AG20443 (cell line): ENCODE data around the gene CUBN.

Source experiments
- DNase-seq: peaks from one replicate; pipeline ENCODE4 v3.0.0; 2012; ENCODE audit warnings: low spot score, mixed read lengths

The CUBN gene

DNA sequence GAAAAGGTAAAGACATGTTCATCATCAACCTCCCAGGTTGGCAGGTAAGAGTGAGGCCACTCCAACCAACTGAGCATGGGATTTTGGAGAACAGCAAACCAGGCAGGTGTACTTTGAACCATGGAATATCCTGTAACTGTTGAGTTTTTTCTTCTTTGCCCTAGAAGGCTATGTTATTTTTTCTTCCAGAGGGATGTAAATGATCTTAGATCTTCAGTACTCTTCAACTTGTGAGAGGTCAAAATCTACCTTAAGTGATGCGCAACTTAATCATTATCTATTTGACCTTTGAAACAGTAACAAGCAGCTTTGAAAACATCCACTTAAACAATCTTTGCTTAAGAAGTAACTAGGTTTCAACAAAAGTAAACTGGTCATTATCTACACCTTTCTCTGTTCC is at the start of gene CUBN:
CUBN (minus strand) TSS at position 71 of the 400 bp plus-strand sequence; CDS start at position 25, 46 bp downstream.
- DNase-seq: no peak

DNA sequence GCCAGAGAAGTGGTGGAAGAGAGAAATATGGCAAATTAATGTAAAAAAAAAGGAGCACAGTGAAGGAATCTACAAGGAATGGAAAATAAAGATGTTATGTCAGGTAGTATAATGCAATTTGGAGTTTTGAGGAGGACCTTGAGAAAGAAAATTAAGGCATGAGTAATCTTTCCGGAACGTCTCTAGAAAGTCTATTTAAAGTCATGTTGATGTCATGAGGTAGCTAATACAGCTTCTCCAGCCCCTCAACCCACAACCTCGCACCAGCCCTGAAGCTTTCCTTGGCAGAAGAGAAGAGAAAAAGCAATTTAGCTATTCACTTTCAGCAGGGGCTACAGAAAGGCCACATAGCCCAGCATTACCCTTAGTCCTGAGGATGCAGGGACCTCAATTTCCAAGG is 49.4 kb upstream of the CUBN start:
- peak; percentile 35 for DNase-seq

GRCh38 chr10:17178006-17178405 is 48.4 kb upstream of the CUBN start:
- DNase-seq: no peak

DNA sequence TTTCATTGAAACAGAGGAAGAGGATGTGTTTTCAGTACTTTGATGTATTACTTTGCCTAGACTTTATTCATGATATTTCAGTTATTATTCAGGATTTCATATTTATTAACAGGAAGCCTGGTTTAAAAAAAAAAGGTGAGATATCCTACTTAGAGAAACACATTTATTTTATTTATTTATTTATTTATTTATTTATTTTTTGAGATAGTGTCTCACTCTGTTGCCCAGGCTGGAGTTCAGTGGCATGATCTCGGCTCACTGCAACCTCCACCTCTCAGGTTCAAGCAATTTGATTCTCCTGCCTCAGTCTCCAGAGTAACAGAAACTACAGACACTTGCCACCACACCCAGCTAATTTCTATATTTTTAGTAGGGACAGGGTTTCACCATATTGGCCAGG is 47.4 kb upstream of the CUBN start:
- DNase-seq: no peak

- DNase-seq: no peak
These were observed 46.5 kb upstream of the CUBN start for GRCh38 chr10:17176091-17176490.

GRCh38 chr10:17175551-17175950 is 45.9 kb upstream of the CUBN start:
- DNase-seq: peak; percentile 56

- DNase-seq: no peak
These were observed 45.0 kb upstream of the CUBN start for GRCh38 chr10:17174626-17175025.

DNA sequence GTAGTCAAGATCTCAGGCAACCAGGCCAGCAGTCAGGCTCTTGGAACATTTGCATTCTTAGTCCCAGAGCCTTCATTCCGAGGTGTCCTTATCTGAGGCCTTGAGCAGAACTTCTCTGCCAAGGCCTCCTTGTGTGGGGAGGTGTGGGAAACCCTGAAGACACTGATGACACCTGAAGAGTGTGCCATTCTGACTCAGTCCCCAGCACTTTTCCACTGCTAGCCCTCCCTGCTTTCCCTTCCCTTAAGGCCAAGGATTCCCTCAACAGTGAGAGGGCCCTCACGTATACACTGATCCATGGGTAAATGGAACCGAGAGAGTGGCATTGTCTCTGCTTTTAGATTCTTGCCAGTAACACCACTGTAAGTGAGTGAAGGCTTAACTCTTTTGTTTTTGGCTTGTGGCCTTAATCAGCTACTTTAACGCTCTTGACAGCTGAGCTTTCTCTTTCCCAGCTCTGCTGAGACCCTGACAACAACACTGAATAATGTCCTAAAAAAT is 41.6 kb upstream of the CUBN start:
- DNase-seq: no peak

GRCh38 chr10:17169803-17170202 is 40.2 kb upstream of the CUBN start:
- DNase-seq: no peak

GRCh38 chr10:17166699-17167098 is 37.1 kb upstream of the CUBN start:
- DNase-seq: no peak

DNA sequence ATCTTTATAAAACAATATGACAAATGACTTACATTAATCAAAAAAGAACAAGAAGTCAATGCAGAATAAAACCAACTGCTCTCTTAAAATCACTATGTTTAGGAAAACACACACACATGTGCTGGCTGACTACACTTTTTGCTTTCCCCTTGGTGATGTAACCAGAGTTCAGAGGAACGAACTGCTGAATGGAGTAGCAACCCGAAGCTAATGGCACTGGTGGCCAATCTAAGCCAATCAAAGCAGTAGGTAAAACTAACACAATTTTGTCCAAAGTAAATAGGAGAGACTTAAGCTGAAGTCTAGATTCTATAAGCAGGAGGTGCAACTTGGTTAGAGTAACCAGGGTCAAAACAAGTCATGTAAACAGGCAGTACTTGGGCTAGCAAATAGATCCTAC is 33.2 kb upstream of the CUBN start:
- DNase-seq: no peak

DNA sequence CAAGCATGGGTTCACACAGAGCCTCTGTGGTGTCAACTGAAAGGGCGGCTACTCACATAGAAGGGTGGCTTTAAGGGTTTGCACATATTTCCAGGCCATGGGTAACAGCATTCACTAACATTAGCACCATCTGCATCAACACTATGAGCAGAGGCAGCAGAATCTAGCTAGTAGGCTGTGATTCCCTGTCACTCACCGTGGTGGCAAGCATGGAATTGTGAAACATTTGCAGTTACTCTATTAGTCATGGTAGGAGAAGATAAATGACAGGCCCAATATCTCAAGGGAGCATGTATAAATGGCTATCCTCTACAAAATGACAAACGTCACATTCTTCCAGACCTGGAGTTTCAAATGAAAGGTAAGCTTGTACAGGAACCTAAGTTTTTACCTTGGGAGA is 32.2 kb upstream of the CUBN start:
- DNase-seq: no peak

DNA sequence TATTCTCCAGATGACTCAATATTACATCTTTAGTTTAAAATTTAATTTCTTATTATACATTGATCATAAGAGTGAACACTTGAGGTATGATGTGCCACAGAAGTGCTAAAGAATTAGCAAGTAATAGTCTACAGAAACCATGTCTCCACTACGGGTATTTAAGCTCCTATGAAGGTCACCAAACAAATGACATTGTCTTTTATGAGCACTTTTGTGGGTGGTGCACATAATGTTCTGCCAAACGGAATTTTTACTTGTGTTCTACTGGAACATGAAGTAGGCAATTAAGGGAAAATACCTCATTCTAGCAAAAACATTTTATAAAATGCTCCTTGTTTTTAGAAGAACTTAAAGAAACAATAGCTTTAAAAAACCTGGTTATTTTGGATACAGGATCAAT is 27.4 kb upstream of the CUBN start:
- DNase-seq: no peak

- DNase-seq: no peak
These were observed 26.2 kb upstream of the CUBN start for GRCh38 chr10:17155826-17156225.

DNA sequence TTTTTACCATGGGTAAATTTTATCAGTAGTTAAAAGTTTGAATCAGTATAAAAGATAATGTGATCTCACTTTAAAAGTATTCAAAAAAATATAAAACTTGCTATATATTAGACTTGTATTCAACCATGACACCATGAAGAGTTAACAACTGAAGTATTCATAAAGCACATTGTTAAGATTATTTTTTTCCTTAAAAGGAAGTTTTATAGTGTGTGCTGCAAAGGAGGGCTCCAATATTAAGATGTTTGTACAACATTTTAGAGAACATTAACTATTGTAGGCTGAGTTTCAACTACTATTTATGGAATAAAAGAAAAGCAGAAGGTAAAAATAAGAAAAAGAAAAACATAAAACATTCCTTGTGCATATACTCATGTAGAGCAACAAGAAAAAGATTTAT is 24.5 kb upstream of the CUBN start:
- DNase-seq: no peak

DNA sequence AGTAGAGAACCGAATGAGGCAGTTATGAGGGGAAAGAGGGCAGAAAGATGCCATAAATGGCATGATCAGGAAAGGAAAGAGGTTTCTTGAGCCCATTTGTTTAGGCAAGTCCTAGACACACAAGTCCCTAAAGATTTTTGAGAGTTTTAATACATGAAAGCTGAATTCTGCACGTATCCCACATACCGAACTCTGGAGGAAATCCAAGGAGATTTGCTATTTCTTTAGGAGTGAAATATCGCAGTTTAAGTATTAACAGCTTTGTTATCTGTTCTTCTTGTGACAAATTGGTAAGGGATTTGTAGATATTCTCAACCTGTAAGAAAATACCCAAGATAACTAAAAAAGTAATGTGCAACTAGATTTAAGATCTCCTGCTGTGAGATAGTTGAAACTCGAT is 23.7 kb upstream of the CUBN start:
- no peak for DNase-seq

DNA sequence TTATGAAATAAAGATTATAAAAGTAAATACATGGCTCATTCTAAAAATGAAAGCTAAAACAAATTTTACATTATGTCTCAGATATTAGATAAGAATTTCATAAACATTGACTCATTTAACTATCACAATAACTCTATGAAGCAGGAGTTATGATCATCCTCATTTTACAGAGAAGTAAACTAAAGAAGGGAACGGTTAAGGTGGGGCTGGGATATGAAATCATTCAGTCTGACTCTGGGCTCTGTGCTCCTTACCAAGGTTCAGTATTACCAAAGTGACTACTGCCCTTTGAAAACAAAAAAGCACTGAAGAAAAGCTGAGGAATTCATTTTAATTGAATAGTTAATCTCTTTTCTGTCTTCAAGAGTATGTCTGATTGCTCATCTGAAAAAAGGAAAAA is 22.1 kb upstream of the CUBN start:
- DNase-seq: no peak

GRCh38 chr10:17147884-17148489 is 18.4 kb upstream of the CUBN start:
- DNase-seq: no peak

DNA sequence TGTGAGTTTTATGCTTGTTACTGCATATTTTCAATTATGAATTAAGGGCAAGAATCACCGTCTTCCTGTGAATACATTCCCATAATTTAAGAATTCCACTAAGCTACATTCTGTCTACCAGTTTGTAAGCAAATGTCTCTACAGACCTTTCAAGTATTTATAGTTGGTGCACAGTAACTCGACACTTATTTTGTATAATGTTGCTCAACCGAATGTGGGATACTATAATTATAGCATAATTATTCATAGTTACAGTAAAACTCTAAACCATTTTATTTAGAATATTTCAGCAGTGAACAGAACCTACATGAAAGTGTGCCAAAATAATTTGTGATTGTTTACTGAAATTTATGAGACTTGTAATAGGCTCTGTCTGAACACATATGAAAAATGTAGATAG is 17.3 kb upstream of the CUBN start:
- DNase-seq: no peak

DNA sequence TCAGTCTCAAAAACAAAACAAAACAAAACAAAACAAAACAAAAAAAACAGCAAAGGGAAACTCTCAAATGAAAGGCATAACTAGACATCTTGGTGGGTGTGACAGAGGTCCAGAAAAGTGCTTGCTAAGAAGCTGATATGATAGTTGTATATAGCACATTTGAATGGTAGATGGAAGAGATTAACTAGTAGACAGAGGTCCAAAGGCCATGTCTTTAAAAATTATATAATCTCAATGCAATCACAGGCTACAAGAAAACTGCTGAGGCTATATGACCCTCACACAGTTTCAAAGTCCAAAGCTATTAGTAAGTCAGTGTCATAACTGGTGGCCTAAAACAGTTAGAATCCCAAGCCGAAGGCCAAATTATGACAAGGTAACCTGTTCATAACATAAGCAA is 15.6 kb upstream of the CUBN start:
- DNase-seq: no peak

DNA sequence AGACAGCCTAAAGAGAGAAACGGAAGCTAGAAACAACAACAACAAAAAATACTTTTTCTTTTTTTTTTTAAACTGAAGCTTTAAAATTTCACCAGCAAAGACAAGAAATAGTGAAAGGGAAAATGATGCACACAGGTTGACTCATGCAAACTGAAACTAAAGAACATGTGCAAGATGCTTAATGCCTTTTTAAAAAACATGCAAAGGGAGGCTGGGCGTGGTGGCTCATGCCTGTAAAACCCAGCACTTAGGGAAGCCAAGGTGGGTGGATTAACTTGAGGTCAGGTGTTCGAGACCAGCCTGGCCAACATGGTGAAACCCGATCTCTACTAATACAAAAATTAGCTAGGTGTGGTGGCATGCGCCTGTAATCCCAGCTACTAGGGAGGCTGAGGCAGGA is 15.1 kb upstream of the CUBN start:
- no peak for DNase-seq

DNA sequence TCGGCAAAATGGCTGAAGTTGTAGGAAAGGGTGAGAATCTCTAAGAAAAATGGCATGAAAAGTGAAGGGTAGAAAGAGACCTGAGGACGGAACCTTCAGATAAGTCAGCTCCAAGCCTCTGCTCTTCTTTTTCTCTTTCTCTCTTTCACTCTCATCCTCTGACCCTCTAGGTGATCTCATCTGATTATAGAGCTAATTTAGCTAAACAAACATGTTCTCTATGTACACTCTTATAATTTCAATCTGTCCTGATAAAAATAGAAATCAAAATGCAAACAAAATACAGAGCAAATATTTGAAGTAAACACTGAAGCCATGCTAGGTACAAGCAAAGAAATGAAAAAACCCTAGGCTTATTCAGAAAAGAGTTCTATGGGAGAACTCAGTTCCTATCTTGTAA is 14.4 kb upstream of the CUBN start:
- no peak for DNase-seq

DNA sequence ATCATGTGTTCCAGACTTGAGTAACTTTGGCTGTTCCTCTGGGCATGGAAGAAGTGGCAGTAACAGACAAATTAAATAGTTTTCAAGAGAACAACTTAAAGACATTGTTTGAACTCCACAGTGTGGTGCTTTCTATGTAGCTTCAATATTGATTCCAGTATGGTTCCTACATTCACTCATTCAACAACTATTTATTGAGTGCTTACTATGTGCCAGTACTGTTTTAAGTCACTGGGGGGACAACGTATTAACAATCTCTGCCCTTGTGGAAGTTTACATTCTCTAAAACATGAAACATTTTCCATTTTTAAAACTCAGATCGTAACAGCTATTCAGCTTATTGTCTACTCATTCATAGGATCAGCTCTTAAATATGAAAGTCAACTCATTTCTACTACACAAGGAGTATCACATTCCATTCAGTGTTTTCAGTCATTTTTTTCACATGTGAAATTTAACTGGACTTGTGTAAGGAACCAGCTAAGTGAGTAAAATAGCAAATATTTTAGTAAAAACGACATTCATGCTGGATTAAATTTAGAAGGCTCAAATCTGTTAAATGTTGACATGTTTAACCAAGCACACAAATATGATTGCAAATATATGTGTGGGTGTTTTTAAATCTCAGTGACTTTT is 13.6 kb upstream of the CUBN start:
- peak; percentile 14 for DNase-seq
